Measurements from ENCODE around the gene PHF19. TPM values are rescaled to one million over a fixed set of nuclear protein-coding genes. Genes with fewer than 3 reads are reported as not detected.

The PHF19 gene
- total and polyA plus RNA-seq, 10 of the 15 experiments (the other 5 are each of a cell fraction or from before 2014, with no cell fraction given): 26.0 to 133 (median 87.7) TPM

GRCh38 chr9:120892748-120893610 lies 16.0 kb upstream of the PHF19 start (continued):
- TF ChIP-seq POLR2AphosphoS5 (IDR thresholded peaks at IDR 0.05; ENCODE audit: low read length): peak; percentile 58
- peak; percentile 80; the same call in 1 of the 2 replicates for TF ChIP-seq PAX5 (IDR thresholded peaks at IDR 0.05; ENCODE audit: borderline replicate concordance, low read depth, low read length)
- no peak for TF ChIP-seq YBX1 (IDR thresholded peaks at IDR 0.05)
- TF ChIP-seq MYC (IDR thresholded peaks at IDR 0.05; ENCODE audit: insufficient read depth, insufficient read length, insufficient replicate concordance, low read length, severe bottlenecking): no peak
- peak; percentile 93; the same call in 1 of the 2 replicates for TF ChIP-seq DPF2 (IDR thresholded peaks at IDR 0.05)
- peak; percentile 75; the same call in 1 of the 2 replicates for TF ChIP-seq ZNF384 (IDR thresholded peaks at IDR 0.05; ENCODE audit: borderline replicate concordance, low read depth, low read length)
- TF ChIP-seq ZBED1 (IDR thresholded peaks at IDR 0.05; ENCODE audit: borderline replicate concordance): peak; percentile 94
- peak; percentile 77 for TF ChIP-seq YY1 (IDR thresholded peaks at IDR 0.05; ENCODE audit: low read depth, low read length)
- peak; percentile 97 for TF ChIP-seq BCL11A (IDR thresholded peaks at IDR 0.05; ENCODE audit: low read depth, low read length)
- peak; percentile 94; the same call in 1 of the 2 replicates for TF ChIP-seq STAT3 (IDR thresholded peaks at IDR 0.05; ENCODE audit: low read depth, low read length)
- TF ChIP-seq ZNF687 (IDR thresholded peaks at IDR 0.05): peak; percentile 98
- no peak; the same call in 1 of the 2 replicates for TF ChIP-seq BMI1 (IDR thresholded peaks at IDR 0.05; ENCODE audit: borderline replicate concordance)
- TF ChIP-seq, protein P1, sequence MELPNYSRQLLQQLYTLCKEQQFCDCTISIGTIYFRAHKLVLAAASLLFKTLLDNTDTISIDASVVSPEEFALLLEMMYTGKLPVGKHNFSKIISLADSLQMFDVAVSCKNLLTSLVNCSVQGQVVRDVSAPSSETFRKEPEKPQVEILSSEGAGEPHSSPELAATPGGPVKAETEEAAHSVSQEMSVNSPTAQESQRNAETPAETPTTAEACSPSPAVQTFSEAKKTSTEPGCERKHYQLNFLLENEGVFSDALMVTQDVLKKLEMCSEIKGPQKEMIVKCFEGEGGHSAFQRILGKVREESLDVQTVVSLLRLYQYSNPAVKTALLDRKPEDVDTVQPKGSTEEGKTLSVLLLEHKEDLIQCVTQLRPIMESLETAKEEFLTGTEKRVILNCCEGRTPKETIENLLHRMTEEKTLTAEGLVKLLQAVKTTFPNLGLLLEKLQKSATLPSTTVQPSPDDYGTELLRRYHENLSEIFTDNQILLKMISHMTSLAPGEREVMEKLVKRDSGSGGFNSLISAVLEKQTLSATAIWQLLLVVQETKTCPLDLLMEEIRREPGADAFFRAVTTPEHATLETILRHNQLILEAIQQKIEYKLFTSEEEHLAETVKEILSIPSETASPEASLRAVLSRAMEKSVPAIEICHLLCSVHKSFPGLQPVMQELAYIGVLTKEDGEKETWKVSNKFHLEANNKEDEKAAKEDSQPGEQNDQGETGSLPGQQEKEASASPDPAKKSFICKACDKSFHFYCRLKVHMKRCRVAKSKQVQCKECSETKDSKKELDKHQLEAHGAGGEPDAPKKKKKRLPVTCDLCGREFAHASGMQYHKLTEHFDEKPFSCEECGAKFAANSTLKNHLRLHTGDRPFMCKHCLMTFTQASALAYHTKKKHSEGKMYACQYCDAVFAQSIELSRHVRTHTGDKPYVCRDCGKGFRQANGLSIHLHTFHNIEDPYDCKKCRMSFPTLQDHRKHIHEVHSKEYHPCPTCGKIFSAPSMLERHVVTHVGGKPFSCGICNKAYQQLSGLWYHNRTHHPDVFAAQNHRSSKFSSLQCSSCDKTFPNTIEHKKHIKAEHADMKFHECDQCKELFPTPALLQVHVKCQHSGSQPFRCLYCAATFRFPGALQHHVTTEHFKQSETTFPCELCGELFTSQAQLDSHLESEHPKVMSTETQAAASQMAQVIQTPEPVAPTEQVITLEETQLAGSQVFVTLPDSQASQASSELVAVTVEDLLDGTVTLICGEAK (IDR thresholded peaks at IDR 0.05; ENCODE audit: borderline replicate concordance): no peak
- TF ChIP-seq RELA (IDR thresholded peaks at IDR 0.05; ENCODE audit: borderline replicate concordance, partially characterized antibody): no peak
- no peak for TF ChIP-seq ESRRA (IDR thresholded peaks at IDR 0.05; ENCODE audit: low read length)
- TF ChIP-seq NFYB (IDR thresholded peaks at IDR 0.05; ENCODE audit: insufficient read depth, low read depth, low read length): no peak
- TF ChIP-seq LARP7 (IDR thresholded peaks at IDR 0.05): no peak
- TF ChIP-seq ATF2 (IDR thresholded peaks at IDR 0.05; ENCODE audit: low read length): no peak
- no peak for TF ChIP-seq MLLT1 (IDR thresholded peaks at IDR 0.05)

Data from GM12878 (cell line).